ENCODE results near the gene HSPE1. TPM values are rescaled to one million over a fixed set of nuclear protein-coding genes. Genes with fewer than 3 reads are reported as not detected.

The HSPE1 gene
- total RNA-seq, 4 donors from 2014 or later, result 80.9 to 217 (median 138) TPM

GRCh38 chr2:197453914-197454398 lies 46.2 kb upstream of the HSPE1 start:
- peaks cover 0 to under 1% (median 0%) of the 10 kb centered on the region in 3 donors for H3K36me3 ChIP-seq
- WGBS, 2 donors, result 0 to 1% methylated on average over 10 to 11 of the region's 11 CpGs
- intact Hi-C loops (cut with DNase I), result loop anchor here (5.0 kb wide), 1 partner anchor 43 kb away; the partner anchor contains the start of gene HSPD1
- peak overlapping the region; percentile 98 to 100 (median 100) for H3K27ac ChIP-seq
- H3K9me3 ChIP-seq, result no peaks in the 10 kb centered on the region
- DNase-seq, result peak; percentile 28
- peaks cover 8 to 51% (median 22%) of the 10 kb centered on the region in 3 donors for H3K4me1 ChIP-seq
- peak overlapping the region; percentile 66 to 97 (median 92) for H3K4me3 ChIP-seq
- H3K27me3 ChIP-seq, result no peaks in the 10 kb centered on the region
- TF ChIP-seq POLR2A (IDR thresholded peaks at IDR 0.05), result peak in 1 of 4 donors; percentile 13
- no peak for TF ChIP-seq CTCF (IDR thresholded peaks at IDR 0.05)

GRCh38 chr2:197454923-197455322 lies 45.3 kb upstream of the HSPE1 start:
- Histone ChIP-seq H3K4me3 (peak overlapping the region in 3 of 4 donors; percentile 91 to 97 (median 92)), H3K36me3 (peaks cover 0 to 8% (median 0%) of the 10 kb centered on the region in 3 donors), H3K27me3 (no peaks in the 10 kb centered on the region), H3K9me3 (no peaks in the 10 kb centered on the region), H3K27ac (peak overlapping the region in 3 of 4 donors; percentile 100), H3K4me1 (peaks cover 8 to 60% (median 25%) of the 10 kb centered on the region in 3 donors)
- DNase-seq, result no peak
- intact Hi-C loops (cut with DNase I), result loop anchor here (5.0 kb wide), 1 partner anchor 42 kb away; the partner anchor contains the start of gene HSPD1
- TF ChIP-seq CTCF (IDR thresholded peaks at IDR 0.05) (no peak), POLR2A (IDR thresholded peaks at IDR 0.05) (no peak)
- 63 to 67% methylated on average over 2 of the region's 2 CpGs for WGBS, 2 donors

- Histone ChIP-seq H3K4me1 (peaks cover 8 to 66% (median 26%) of the 10 kb centered on the region in 3 donors), H3K9me3 (no peaks in the 10 kb centered on the region), H3K27ac (no peak overlapping the region), H3K36me3 (peaks cover 0 to 13% (median 0%) of the 10 kb centered on the region in 3 donors), H3K27me3 (no peaks in the 10 kb centered on the region), H3K4me3 (no peak overlapping the region)
- DNase-seq, result no peak
- intact Hi-C loops (cut with DNase I), result no loop called here
- TF ChIP-seq CTCF (IDR thresholded peaks at IDR 0.05), result no peak
- TF ChIP-seq POLR2A (IDR thresholded peaks at IDR 0.05), result no peak
- 56 to 92% methylated on average over 1 of the region's 1 CpG for WGBS, 2 donors
Measured at GRCh38 chr2:197455428-197455827, 44.8 kb upstream of the HSPE1 start.

- Histone ChIP-seq H3K4me3 (no peak overlapping the region), H3K9me3 (no peaks in the 10 kb centered on the region), H3K4me1 (peaks cover 0 to 63% (median 17%) of the 10 kb centered on the region in 3 donors), H3K36me3 (peaks cover 0 to 63% (median 5%) of the 10 kb centered on the region in 3 donors), H3K27me3 (no peaks in the 10 kb centered on the region), H3K27ac (peak overlapping the region; percentile 16 to 68 (median 51))
- no peak for TF ChIP-seq POLR2A (IDR thresholded peaks at IDR 0.05)
- TF ChIP-seq CTCF (IDR thresholded peaks at IDR 0.05), result no peak
- intact Hi-C loops (cut with DNase I), result no loop called here
- no peak for DNase-seq
- 70% methylated on average over 4 of the region's 4 CpGs for WGBS, 2 donors
Measured at GRCh38 chr2:197460649-197461048, 39.5 kb upstream of the HSPE1 start.

GRCh38 chr2:197461057-197461456 lies 39.1 kb upstream of the HSPE1 start:
- Histone ChIP-seq H3K27ac (peak overlapping the region; percentile 28 to 68 (median 51)), H3K9me3 (no peaks in the 10 kb centered on the region), H3K36me3 (peaks cover 0 to 67% (median 5%) of the 10 kb centered on the region in 3 donors), H3K4me1 (peaks cover 0 to 60% (median 17%) of the 10 kb centered on the region in 3 donors), H3K4me3 (no peak overlapping the region), H3K27me3 (no peaks in the 10 kb centered on the region)
- intact Hi-C loops (cut with DNase I), result no loop called here
- WGBS, 2 donors, result 39 to 63% methylated on average over 2 of the region's 2 CpGs
- DNase-seq, result no peak
- TF ChIP-seq CTCF (IDR thresholded peaks at IDR 0.05), result no peak
- no peak for TF ChIP-seq POLR2A (IDR thresholded peaks at IDR 0.05)

All from esophagus squamous epithelium (tissue), 5 donors.